CD4-positive, alpha-beta T cell (primary cell): ENCODE results near the gene PLXNB1. TPM values are rescaled to one million over a fixed set of nuclear protein-coding genes. Genes with fewer than 3 reads are reported as not detected.
A peak's percentile ranks its signal among the peaks of the same experiment; 100 is the strongest.

Experiments used
- ATAC-seq: fragments of 200-7000 bp; cut with Tn5 transposase; one replicate; pipeline ENCODE4 v1.10.0; 2022; ENCODE audit warnings: mild to moderate bottlenecking; ENCODE audit not compliant: poor library complexity
- CTCF ChIA-PET: fragments of 350-600 bp; sonication (Branson Sonifier 250); formaldehyde crosslinking; loops from one replicate; lab custom pipeline; 2021; ENCODE audit warnings: antibody characterized with exemption, inconsistent platforms; lab: Charles Lee
- POLR2A ChIA-PET: fragments of 350-600 bp; sonication (Branson Sonifier 250); formaldehyde crosslinking; loops from one replicate; lab custom pipeline; 2021; ENCODE audit warnings: antibody characterized with exemption, inconsistent platforms; lab: Charles Lee
- DNase-seq, 14 experiments: peaks; one replicate each; pipeline ENCODE4 v3.0.0-alpha.2; 2013 to 2020; ENCODE audit warnings: mixed read lengths in 2 of 14
- H3K27ac ChIP-seq, 2 donors: one replicate each; pipeline versions ENCODE4 v1.5.1 to v1.7.0; 2013; ENCODE audit warnings: low read length in 2 of 2, low read depth in 1 of 2, mild to moderate bottlenecking in 1 of 2
- H3K27me3 ChIP-seq, 2 experiments: 1 replicate in 1 of 2; 2 replicates in 1 of 2; pipeline versions ENCODE4 v1.6.1 to v1.7.0; 2013; ENCODE audit warnings: low read length in 2 of 2, control low read depth in 1 of 2, mild to moderate bottlenecking in 1 of 2, moderate library complexity in 1 of 2; ENCODE audit not compliant: insufficient read depth in 2 of 2, control insufficient read depth in 1 of 2
- H3K36me3 ChIP-seq: one replicate; pipeline ENCODE4 v1.6.1; 2013; ENCODE audit warnings: low read length, control low read depth; ENCODE audit not compliant: insufficient read depth
- H3K4me1 ChIP-seq: one replicate; pipeline ENCODE4 v1.6.1; 2013; ENCODE audit warnings: low read length, control low read depth; ENCODE audit not compliant: insufficient read depth
- H3K4me3 ChIP-seq: one replicate; pipeline ENCODE4 v1.5.1; 2013; ENCODE audit warnings: mild to moderate bottlenecking, low read length, moderate library complexity
- H3K9me3 ChIP-seq, 2 experiments: 1 replicate in 1 of 2; 2 replicates in 1 of 2; pipeline versions ENCODE4 v1.6.1 to v1.7.0; 2013; ENCODE audit warnings: low read length in 2 of 2, mild to moderate bottlenecking in 2 of 2, control low read depth in 1 of 2, moderate library complexity in 1 of 2; ENCODE audit not compliant: control insufficient read depth in 1 of 2, insufficient read depth in 1 of 2
- H3K27ac Mint-ChIP-seq: one replicate; pipeline ENCODE4 v1.8.0; 2020; ENCODE audit warnings: mixed read lengths
- H3K27me3 Mint-ChIP-seq: one replicate; pipeline ENCODE4 v1.8.0; 2021; ENCODE audit warnings: mixed read lengths
- H3K36me3 Mint-ChIP-seq: one replicate; pipeline ENCODE4 v1.8.0; 2021; ENCODE audit warnings: low read depth, mixed read lengths
- H3K4me1 Mint-ChIP-seq: one replicate; pipeline ENCODE4 v1.8.0; 2021; ENCODE audit warnings: low read depth, mixed read lengths
- H3K4me3 Mint-ChIP-seq: one replicate; pipeline ENCODE4 v1.8.0; 2020; ENCODE audit warnings: mild to moderate bottlenecking, mixed read lengths
- H3K9me3 Mint-ChIP-seq: one replicate; pipeline ENCODE4 v1.8.0; 2020; ENCODE audit warnings: mixed read lengths
- intact Hi-C, 2 experiments: fragments of 100-400 bp; cut with DNase I in 1 of 2; cut with micrococcal nuclease in 1 of 2; formaldehyde crosslinking; loops; one replicate each; pipeline versions ENCODE4 v1.15.1 to v1.9.0; 2023 to 2025; cut with DNase I, micrococcal nuclease
- total RNA-seq, 174 experiments: library from RNA in 2 of 174; stranded (reverse) in 2 of 174; gene quantifications; one replicate each; pipeline ENCODE4 v1.2.3 and lab custom pipeline; 2021 to 2026
- TF ChIP-seq, protein P1 (sequence below): fragments of 200-600 bp; IDR thresholded peaks from one replicate; pipeline ENCODE4 v1.8.0; 2022; ENCODE audit warnings: antibody characterized with exemption, mild to moderate bottlenecking

PLXNB1 gene
- total RNA-seq, 2 experiments from 2014 or later, result 1.1 to 2.0 TPM

DNA sequence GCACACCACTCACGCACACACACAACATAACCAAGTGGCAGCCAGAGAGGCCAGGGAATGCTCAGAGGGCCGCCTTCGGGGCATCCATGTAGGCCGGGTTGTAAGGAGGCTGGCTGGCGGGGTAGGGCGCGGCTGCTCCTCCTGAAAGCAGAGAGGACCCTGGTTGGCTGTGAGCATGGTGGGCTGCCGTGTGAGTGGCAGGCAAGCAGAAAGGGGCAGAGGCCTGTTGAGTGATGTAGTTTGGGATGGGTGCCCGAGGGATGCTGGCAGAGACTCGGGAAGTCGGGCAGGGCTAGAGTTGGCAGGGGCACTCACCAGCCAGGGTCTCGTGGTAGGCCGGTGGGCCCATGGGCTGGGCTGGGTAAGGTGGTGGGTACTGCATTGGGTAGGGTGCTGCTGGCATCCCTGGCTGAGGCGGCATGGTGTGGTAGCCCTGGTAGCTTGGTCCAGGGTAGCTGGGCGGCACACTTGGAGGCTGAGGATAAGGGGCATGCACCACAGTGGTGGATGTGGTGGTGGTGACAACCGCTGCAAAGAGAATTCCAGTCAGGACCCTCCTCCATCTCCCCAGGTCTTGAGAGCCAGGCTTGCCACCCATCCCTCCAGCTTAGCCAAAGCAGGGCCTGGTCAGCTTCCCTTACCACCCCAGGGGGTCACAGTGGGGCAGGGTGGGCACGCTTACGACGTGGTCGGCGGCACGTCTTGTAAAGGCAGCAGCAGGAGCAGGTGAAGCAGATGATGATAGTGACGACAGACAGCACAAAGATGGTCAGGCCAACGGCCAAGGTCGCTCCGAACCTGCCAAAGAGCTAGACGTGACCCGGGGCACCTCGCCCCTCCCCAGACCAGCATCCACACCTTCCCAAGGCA is 39.4 kb upstream of the PLXNB1 start:
- Histone ChIP-seq H3K27me3 (no peaks in the 10 kb centered on the region), H3K27ac (peak overlapping the region in 1 of 2 donors; percentile 6), H3K4me3 (no peak overlapping the region), H3K4me1 (peaks cover 93% of the 10 kb centered on the region), H3K9me3 (no peaks in the 10 kb centered on the region), H3K36me3 (peaks cover 41% of the 10 kb centered on the region)
- peak overlapping the region; percentile 87 for H3K4me3 Mint-ChIP-seq
- ATAC-seq, result no peak
- no peak for DNase-seq
- peaks cover 62% of the 10 kb centered on the region for H3K4me1 Mint-ChIP-seq
- no peaks in the 10 kb centered on the region for H3K27me3 Mint-ChIP-seq
- CTCF ChIA-PET, result interaction anchor here (0.7 to 1.3 kb wide), 3 partner anchors 33 to 38 kb away, joined by 3 to 5 read pairs (median 3); no protein-coding TSS in a partner anchor
- H3K9me3 Mint-ChIP-seq, result no peaks in the 10 kb centered on the region
- peak overlapping the region; percentile 94 for H3K27ac Mint-ChIP-seq
- intact Hi-C loops, result loop anchor here in 1 of 2 experiments (10.0 kb wide), 1 partner anchor 186 kb away; no protein-coding TSS in a partner anchor
- TF ChIP-seq, protein P1, sequence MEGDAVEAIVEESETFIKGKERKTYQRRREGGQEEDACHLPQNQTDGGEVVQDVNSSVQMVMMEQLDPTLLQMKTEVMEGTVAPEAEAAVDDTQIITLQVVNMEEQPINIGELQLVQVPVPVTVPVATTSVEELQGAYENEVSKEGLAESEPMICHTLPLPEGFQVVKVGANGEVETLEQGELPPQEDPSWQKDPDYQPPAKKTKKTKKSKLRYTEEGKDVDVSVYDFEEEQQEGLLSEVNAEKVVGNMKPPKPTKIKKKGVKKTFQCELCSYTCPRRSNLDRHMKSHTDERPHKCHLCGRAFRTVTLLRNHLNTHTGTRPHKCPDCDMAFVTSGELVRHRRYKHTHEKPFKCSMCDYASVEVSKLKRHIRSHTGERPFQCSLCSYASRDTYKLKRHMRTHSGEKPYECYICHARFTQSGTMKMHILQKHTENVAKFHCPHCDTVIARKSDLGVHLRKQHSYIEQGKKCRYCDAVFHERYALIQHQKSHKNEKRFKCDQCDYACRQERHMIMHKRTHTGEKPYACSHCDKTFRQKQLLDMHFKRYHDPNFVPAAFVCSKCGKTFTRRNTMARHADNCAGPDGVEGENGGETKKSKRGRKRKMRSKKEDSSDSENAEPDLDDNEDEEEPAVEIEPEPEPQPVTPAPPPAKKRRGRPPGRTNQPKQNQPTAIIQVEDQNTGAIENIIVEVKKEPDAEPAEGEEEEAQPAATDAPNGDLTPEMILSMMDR, result no peak
- POLR2A ChIA-PET, result interaction anchor here (1.2 to 3.6 kb wide), 3 partner anchors 9 to 29 kb away, joined by 4 to 26 read pairs (median 9); partner anchors contain the start of genes ATRIP, CCDC51 and TMA7
- peaks cover 50% of the 10 kb centered on the region for H3K36me3 Mint-ChIP-seq

DNA sequence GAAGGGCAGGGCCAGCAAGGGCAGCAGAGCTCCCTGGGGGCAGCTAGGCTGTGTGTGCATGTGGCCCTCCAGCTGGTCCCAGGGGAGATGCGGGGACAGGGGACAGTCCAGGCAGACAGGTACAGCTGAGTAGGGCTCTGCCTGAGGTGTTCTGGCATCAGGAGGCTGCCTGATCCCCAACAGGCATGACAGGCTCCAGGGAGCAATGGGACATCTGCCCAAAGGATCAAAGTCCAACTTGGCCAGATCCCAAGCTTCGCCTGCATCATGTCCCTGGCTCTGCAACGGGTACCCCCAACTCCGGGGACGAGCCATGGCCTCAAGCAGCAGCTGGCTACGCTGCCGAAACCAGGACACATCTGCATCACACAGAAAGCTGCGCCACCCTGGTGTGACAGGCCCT is 38.4 kb upstream of the PLXNB1 start:
- no peak for ATAC-seq
- Histone ChIP-seq H3K4me1 (peaks cover 86% of the 10 kb centered on the region), H3K36me3 (peaks cover 41% of the 10 kb centered on the region), H3K27ac (peak overlapping the region; percentile 3 to 94), H3K27me3 (no peaks in the 10 kb centered on the region), H3K4me3 (no peak overlapping the region), H3K9me3 (no peaks in the 10 kb centered on the region)
- Mint-ChIP-seq H3K9me3 (no peaks in the 10 kb centered on the region), H3K4me1 (peaks cover 57% of the 10 kb centered on the region), H3K27ac (peak overlapping the region; percentile 94), H3K4me3 (peak overlapping the region; percentile 87), H3K36me3 (peaks cover 50% of the 10 kb centered on the region), H3K27me3 (no peaks in the 10 kb centered on the region)
- no peak for DNase-seq
- TF ChIP-seq, protein P1, result no peak
- POLR2A ChIA-PET, result interaction anchor here (0.9 to 3.6 kb wide), 5 partner anchors 10 to 32 kb away, joined by 3 to 26 read pairs (median 9); partner anchors contain the start of genes ATRIP, CCDC51 and TMA7
- CTCF ChIA-PET, result interaction anchor here (0.7 kb wide), 1 partner anchor 33 kb away, joined by 3 read pairs; no protein-coding TSS in a partner anchor
- intact Hi-C loops, result loop anchor here in 1 of 2 experiments (10.0 kb wide), 1 partner anchor 186 kb away; no protein-coding TSS in a partner anchor

DNA sequence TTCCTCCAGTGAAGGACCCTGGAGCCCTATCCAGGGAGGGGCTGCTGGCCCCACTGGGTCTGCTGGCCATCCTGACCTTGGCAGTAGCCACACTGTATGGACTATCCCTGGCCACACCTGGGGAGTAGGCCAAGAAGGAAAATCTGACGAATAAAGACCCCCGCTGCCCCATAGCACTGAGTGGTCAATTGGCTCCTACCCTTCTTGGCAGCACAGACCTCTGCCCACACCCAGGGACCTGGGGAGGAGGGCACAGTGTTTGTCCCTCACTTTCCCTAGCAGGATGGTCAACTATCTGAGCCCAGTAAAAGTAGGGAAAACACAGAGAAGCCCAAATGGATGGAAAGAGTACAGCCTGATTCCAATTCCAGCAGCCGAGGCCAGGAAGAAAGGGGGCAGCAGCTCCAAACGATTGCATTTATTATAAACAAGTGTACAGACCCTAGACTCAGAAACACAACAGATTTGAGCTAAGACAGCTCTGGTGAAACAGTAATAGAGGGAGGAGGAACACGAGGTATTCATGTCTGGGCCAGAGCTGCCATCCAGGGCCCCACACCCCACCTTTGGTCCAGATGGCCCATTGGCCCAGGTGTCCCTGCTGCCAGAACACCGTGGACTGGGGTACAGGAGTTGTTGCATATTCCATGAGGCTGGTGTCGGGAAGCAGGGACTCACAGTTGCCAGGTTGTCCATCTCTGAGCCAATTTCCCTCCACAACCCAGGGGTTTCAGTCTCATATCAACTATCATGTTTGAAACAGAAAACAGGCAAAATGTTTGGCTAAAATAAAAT is 37.8 kb upstream of the PLXNB1 start:
- H3K9me3 Mint-ChIP-seq, result no peaks in the 10 kb centered on the region
- Histone ChIP-seq H3K9me3 (no peaks in the 10 kb centered on the region), H3K36me3 (peaks cover 41% of the 10 kb centered on the region), H3K27ac (peak overlapping the region; percentile 94), H3K4me1 (peaks cover 79% of the 10 kb centered on the region), H3K4me3 (peak overlapping the region; percentile 72), H3K27me3 (no peaks in the 10 kb centered on the region)
- H3K4me3 Mint-ChIP-seq, result peak overlapping the region; percentile 87
- POLR2A ChIA-PET, result interaction anchor here (0.9 to 3.6 kb wide), 9 partner anchors 11 to 168 kb away, joined by 3 to 26 read pairs (median 5); partner anchors contain the start of genes ATRIP, CCDC51, PFKFB4 and SHISA5
- ATAC-seq (no peak), DNase-seq (no peak)
- intact Hi-C loops, result loop anchor here in 1 of 2 experiments (2.0 to 10.0 kb wide), 3 partner anchors 39 to 187 kb away; no protein-coding TSS in a partner anchor
- TF ChIP-seq, protein P1, result no peak
- peak overlapping the region; percentile 94 for H3K27ac Mint-ChIP-seq
- CTCF ChIA-PET, result interaction anchor here (1.0 kb wide), 1 partner anchor 27 kb away, joined by 3 read pairs; no protein-coding TSS in a partner anchor
- H3K4me1 Mint-ChIP-seq, result peaks cover 51% of the 10 kb centered on the region
- H3K27me3 Mint-ChIP-seq, result no peaks in the 10 kb centered on the region
- H3K36me3 Mint-ChIP-seq, result peaks cover 45% of the 10 kb centered on the region
